Limb (tissue), 2 donors: Measurements from ENCODE around the gene UNC5B.
"Not testable (repeated sequence)": the region's sequence is repeated elsewhere in the genome, so short reads cannot be mapped to it uniquely, and the experiment has no call there.

Experiments
- DNase-seq, 2 donors: peaks; one replicate each; pipeline ENCODE4 v3.0.0-alpha.2; 2016; ENCODE audit errors: extremely low spot score in 2 of 2

UNC5B gene

GRCh38 chr10:71266918-71267442, 54.6 kb downstream of the UNC5B start:
- DNase-seq = no peak

DNA sequence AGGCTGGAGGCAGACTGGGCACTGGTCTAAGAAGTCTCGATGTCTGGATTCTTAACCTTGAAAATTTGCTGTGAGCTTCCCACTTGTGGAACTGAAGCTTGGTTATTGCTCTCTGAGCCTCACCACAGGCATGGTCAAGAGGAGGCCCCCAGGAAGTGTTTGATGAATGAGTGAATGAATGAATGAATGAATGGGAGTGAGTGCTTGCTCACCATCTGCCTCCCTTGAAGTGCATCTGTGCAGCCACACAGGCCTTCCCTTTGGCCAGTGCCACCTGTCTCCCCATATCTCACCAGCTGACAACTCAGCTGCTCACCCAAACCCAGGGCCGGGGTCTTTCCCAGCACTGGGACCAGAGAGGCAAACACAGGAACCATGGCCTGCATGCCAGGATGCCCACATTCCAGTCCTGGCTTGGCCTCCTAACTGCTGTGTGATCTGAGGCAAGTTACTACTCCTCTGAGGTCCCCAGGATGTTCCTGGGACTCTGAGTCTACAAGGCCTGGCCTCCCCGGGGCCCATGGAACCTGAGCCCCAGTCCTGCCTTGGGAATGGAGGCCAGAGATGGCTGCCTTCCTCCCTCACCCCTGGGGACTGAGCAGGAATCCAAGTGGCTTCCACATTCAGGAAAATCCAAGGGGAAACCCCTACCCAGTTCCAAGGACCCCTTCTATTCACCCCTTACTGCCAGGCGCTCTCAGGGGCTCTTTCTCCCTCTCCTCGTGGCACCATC, 55.3 kb downstream of the UNC5B start:
- no peak for DNase-seq

DNA sequence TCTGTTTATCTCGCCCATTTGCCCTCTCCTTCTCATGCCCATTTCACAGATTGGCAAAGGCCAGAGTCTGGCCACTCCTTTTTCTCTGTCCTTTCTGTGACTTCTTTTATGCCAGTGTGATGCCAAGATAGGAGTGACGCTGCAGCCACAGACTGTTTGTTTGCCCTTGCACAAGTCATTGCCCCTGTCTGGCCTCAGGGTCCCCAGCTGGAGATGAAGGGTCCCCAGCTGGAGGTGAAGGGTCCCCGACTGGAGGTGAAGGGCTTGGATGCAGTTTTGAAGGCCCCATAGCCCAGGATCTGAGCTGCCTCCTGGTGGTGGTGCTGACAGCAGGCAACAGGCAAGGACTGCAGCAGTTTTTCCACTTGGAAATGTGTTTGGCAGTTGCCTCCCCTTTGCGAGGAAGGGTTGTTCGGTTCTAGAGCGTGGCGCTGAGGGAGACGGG, 55.9 kb downstream of the UNC5B start:
- no peak for DNase-seq

DNA sequence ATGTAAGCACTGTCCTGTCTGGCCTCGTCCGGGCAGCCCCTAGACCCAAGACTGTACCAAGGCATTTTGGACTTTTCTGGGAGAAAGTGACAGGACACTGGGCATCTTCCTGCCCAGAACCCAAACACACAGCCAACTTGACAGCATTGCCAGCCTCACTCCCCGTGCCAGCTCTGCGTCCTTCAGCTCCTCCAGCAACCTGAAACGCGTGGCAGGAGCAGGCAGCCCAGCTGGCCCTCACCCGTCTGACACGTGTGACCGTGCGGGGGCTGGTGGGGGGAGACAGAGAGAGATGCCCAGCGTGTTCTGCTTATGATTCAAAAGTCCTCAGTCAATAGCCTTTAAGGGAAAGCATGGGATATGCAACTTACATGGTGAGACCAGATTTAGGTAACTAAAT, 56.4 kb downstream of the UNC5B start:
- DNase-seq = no peak

- DNase-seq = no peak
Measured at GRCh38 chr10:71269301-71270288, 57.2 kb downstream of the UNC5B start.

GRCh38 chr10:71270301-71271220, 58.2 kb downstream of the UNC5B start:
- no peak for DNase-seq

- no peak for DNase-seq
Measured at GRCh38 chr10:71271662-71272055, 59.3 kb downstream of the UNC5B start.

- no peak for DNase-seq
Measured at GRCh38 chr10:71272056-71272771, 59.8 kb downstream of the UNC5B start.

DNA sequence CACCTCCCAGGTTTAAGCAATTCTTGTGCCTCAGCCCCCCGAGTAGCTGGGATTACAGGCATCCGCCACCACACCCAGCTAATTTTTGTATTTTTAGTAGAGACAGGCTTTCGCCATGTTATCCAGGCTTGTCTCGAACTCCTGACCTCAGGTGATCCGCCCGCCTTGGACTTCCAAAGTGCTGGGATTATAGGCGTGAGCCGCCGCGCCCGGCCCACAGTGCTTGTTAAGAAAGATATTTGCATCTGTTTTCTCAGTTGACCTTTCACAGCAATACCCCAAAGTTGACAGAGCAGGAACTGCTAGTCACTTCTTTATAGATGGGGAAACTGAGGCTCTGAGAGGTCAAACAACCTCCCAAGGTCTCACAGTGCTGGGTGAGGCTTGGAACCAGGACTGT, 60.6 kb downstream of the UNC5B start:
- not testable (repeated sequence) for DNase-seq

DNA sequence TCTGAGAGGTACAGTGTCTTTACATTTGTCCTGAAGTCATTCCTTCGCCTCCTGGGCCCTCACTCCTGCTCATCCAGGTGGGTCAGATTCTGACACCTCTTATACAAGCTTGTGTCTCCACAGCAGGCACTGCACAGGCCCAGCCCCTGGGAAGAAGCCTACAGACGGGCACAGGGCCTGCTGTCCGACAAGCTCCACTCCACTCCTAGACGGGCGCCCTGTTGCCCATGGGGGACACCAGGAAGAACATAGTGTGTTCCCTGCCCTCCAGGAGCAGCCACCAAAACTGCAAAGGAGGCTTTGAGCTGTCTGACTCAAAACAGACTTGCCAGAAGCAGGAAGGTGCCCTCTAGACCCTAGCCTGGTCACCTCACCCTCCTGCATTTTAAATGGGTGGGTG, 61.1 kb downstream of the UNC5B start:
- no peak for DNase-seq

GRCh38 chr10:71274901-71275796, 62.8 kb downstream of the UNC5B start:
- no peak for DNase-seq

GRCh38 chr10:71276873-71277272, 64.5 kb downstream of the UNC5B start:
- no peak for DNase-seq

GRCh38 chr10:71277914-71278665, 65.7 kb downstream of the UNC5B start:
- DNase-seq = no peak

DNA sequence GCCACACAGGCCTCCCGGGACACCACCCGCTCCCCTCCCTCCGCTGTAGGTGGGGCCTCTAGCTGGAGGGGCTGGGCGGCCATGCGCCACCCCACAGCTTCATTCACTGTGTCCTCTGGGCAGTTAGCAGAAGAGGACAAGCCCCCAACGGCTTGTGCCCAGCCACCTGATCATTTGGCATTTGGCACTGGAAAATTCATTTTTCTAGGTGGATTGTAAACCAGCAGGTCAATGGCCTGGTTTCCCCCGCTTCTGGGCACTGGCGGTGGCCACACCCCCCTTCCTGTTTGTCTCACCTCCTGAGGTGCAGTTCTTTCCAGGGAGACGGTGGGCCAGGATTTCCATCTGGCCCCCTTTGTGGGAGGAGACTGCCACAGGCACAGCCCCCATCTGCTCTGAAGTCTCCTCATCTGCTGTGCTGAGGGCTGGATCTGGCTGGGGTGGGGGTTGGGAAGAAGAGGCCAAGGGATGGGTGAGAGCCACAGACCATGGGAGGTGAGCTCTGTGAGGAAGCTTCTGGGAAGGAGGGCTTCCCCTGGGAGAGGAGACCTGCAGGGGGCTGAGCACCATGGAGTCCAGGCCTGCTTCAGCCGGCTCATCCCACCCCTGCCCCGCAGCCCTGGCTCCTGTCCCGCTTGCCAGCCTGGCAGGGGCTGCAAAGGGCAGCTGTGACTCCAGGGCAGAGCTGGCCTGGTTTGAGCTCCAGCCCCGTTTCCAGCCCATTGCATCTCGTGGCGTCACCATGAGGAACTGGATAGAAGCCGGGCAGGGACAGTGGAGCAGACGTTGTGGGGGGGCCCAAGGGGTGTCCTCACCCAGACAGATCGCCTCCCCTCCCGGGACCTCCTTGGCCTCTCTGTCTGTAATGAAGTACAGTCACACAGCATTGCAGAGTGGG, 66.6 kb downstream of the UNC5B start:
- DNase-seq = no peak

DNA sequence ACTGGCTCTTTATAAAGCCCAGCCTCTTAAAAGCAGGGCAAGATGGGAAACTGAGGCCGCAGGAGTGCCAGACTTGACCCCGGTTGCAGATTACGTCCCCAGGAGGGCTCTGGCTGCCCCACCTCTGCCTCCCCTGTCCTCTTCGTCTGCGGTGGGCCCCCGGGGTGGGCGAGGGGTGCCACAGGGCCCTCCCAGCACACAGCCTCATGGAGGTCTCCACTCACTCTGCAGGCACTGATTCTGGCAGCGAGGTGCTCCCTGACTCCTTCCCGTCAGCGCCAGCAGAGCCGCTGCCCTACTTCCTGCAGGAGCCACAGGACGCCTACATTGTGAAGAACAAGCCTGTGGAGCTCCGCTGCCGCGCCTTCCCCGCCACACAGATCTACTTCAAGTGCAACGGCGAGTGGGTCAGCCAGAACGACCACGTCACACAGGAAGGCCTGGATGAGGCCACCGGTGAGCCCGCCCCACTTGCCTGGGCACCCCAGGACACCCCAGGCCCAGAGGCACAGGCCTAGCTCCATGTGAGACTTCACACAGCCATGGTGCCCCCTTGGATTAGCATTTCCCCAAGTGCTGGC, 67.3 kb downstream of the UNC5B start:
- DNase-seq = no peak

DNA sequence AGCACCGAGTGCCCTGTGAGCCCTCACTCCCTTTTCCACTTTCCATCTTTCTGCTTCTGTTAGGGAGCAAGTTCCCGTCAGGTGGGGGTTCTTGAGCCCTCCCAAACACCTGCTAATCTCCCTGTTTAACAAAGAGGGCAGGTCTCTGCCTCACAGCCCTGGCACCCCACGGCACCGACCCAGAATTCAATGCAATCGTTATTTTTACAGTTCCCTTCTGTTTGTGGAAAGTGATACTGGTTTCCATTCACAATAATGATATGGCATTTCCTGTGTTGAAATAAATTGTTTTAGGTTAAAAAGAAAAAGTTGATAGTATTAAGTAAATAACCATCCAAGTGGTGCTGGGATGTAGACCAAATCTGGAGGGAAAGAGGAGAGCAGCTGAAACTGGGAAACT, 67.8 kb downstream of the UNC5B start:
- no peak for DNase-seq

DNA sequence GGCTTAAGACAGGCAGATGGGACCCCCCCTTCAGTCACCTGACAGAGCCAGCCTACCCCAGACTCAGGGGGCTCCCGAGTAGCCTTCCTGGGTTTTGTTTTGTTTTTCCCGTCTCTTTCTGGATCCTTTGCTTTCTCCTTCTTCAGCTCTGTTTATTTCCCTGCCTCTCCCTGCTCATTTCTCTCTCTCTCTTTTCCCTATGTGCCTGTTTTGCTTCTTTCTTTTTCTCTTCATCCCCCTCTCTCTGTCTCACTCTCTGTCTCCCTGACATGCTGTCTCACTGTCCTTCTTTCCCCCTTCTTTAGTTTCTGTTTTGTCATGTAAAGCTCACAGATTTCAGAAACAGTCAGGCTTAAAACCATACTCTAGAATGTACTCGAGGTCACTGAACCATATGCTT, 68.5 kb downstream of the UNC5B start:
- no peak for DNase-seq
